Colon (tissue), 2 donors: ENCODE data around the gene NPAS1.

Experiments used
- FAIRE-seq: peaks from 2 replicates; lab custom pipeline; 2012; peaks lifted over from hg19 to GRCh38; lab: Jason Lieb, UNC
- donor health status: control.
- donor health status: control.

NPAS1 gene, protein sequence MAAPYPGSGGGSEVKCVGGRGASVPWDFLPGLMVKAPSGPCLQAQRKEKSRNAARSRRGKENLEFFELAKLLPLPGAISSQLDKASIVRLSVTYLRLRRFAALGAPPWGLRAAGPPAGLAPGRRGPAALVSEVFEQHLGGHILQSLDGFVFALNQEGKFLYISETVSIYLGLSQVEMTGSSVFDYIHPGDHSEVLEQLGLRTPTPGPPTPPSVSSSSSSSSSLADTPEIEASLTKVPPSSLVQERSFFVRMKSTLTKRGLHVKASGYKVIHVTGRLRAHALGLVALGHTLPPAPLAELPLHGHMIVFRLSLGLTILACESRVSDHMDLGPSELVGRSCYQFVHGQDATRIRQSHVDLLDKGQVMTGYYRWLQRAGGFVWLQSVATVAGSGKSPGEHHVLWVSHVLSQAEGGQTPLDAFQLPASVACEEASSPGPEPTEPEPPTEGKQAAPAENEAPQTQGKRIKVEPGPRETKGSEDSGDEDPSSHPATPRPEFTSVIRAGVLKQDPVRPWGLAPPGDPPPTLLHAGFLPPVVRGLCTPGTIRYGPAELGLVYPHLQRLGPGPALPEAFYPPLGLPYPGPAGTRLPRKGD

DNA sequence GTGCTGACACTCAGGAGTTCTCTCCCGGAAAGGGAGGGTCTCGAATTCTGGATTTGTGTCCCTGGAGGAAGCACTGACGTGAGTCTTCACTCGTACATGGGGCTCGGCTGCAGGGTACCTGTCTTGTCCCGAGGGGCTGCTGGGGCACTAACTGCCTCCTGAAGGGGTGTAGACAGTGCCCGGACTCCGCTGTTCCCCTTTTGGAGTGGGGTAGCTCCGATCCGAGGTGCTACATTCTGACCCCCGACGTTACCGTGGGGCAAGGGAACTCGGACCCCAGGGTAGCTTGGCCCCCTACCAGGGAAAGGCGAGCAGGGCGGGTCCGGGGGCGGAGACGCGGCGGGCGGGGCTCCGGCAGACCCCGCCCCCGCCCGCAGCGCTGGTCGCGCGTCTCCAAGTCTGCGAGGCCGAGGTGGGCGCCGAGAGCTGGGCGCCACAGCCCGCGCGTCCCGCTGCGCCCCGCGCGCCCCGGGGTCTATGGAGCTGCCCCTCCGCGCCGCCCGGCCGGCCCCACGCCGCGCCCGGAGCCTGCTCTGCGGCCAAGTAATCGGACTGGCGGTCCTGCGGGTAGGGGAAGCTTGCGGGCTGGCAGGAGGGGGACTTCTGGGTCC is at the start of gene NPAS1:
TSS of gene NPAS1 (plus strand) at position 407 of the 611 bp plus-strand sequence. CDS start 1,211 bp downstream, outside the sequence.
- no peak for FAIRE-seq

DNA sequence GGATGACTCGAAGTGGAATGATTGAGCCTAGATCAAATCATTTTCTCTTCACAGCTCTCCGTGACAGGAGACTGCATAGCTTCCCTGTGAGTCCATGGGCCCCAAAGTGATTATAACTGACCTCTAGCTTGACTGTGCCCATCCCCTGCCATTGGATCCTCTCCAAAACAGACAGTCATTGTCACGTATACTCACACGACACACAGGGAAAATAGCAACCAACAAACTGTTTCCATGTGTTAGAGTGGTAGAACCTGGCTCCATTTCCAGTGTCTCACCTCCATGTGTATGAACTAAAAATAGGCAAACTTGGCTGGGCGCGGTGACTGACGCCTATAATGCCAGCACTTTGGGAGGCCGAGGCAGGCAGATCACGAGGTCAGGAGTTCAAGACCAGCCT is 48.8 kb upstream of the NPAS1 start:
- FAIRE-seq: no peak

DNA sequence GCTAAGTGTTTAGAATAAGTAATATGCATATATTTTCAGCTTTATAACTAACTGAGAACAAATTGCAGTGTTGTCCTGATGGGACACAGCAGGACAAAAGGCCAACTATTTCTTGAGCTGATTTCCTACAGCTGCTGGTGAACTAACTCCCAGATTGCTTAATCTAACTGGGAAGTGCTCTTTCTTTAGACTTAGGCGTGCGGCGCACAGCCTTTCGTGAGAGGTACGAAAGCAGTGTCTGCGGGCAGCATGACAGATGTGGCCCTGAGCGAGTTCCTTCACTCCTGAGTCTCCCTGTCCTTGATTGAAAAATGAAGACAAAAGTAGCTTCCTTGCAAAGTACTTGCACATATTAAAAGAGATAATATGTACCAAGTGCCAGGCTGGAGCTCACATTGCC is 47.3 kb upstream of the NPAS1 start:
- FAIRE-seq: no peak

DNA sequence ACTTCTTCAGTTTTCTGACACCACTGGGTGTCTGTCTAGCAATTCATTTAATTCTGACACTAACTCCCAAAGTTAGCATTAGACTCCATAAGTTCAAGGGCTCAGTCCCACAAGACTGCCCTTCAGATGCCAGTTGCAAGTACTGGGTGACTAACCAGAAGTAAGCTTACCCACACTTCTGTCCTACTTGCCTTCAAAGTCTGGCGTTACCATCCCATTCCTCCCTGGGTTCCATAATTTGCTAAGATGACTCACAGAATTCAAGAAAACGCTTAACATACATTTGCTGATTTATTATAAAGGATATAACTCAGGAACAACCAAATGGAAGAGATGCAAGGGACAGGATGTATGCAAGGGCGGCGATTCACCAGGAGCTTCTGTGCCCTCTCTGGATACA is 45.5 kb upstream of the NPAS1 start:
- FAIRE-seq: no peak

DNA sequence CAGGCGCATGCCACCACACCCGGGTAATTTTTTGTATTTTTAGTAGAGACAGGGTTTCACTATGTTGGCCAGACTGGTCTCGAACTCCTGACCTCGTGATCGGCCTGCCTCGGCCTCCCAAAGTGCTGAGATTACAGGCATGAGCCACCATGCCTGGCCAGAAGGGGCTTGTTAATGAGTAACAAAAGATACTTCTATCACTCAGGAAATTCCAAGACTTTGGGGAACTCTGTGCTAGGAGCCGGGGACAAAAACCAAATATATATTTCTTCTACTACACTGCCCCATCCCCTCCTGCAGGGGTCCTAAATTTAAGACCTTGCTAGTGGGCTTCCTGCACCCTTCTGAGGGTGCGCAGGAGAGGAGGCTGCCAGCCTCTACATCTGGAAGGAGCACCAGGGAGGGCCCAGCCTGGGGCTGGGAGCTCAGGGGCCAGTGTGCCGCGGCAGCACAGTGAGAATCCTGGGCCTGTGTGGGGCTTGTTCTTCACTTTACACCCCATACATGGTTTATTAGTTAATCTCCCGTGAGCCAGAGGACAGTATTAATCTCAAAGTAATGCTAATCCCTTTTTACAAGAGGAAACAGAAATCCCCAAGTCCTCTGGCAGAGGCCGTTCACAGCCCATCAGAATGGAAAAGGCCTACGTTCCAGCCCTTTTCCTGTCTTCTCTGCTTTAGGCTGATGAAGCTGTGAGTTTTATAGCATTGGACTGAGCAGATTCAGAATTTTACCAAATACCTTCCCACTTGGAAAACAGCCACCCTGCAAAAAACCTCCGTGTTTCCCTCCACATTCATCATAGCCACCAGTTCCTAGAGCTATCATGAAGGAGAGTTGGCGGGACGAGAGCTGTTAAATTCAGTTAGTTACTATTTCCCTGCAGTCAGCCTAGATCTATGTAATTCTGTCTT is 44.4 kb upstream of the NPAS1 start:
- FAIRE-seq: no peak

DNA sequence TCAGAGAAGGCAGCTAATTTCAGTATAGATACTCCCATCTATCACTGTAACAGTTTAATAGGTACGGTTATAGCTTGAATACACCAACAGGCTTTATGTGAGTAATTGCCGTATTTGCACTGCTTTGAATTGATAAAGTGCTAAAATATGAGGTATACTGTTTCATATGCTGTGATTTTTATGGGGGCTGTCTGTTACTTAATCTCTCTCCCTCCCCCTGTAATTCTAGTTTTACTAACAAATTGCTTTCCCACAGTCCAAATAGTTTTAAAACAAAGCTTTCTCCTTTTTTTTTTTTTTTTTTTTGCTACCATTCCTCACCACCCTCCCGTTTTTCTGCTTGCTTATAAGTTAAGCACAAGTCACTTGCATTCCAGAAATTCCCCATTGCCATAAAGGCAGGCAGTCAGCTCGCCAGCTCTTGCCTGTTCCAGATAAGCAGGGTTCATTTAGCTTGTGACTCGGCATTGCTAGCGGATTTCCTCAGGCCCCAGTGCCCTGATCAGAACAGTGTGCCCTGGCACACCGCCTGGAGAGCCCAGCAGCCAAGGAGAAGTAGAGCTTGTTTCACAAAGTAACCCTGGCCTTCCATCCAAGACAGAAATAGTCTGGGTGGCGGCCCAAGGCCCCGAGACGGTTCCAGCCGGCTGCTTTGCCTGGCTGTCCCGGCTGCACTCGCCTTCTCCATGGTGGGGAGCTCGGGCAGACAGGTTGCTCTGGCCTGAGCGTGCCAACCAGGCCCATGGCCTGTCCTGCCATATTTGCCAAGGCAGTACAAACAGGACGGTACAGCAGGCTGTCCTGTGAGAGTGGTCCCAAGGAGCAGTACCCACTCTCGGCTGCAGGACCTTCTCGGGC is 43.5 kb upstream of the NPAS1 start:
- no peak for FAIRE-seq

DNA sequence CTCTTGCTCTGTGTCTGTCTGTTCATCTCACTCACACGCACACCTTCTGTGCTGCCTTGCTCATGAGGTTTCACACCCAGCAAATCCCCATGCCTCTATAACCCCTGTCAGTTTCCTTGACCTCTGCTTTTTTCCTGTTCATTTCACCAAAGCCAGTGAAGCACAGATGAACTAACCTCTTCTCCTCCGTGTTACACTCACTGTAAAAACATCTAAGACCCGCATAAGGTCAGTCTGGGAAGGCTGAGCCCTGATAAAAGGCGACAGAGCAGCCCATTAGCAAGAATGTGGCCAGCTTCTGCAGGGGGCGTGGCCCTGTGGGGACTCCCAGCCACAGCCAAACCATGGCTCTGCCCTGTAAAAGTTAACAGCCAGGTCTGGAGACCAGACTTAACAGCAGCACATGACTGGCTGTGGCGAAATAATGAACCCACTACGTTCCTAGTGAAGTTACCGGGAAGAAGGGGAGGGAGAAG is 42.8 kb upstream of the NPAS1 start:
- FAIRE-seq: no peak

DNA sequence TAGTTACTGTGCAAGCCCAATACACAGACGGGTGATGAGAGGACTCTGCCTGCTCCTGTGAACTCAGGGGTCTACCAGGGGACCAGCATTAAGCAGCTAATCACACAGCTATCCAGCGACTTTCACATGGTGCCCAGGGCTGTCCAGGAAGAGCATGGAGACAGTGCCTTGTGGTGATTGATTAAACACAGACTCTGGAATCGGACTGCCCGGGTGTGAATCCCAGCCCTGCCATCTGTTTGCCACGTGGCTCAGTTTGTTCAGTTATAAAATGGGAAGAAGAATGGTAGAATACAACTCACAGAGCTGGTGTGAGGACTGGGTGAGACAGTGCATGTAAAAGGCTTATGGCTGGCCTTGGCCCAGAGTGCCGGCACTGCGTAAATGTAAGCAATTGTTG is 42.1 kb upstream of the NPAS1 start:
- no peak for FAIRE-seq

DNA sequence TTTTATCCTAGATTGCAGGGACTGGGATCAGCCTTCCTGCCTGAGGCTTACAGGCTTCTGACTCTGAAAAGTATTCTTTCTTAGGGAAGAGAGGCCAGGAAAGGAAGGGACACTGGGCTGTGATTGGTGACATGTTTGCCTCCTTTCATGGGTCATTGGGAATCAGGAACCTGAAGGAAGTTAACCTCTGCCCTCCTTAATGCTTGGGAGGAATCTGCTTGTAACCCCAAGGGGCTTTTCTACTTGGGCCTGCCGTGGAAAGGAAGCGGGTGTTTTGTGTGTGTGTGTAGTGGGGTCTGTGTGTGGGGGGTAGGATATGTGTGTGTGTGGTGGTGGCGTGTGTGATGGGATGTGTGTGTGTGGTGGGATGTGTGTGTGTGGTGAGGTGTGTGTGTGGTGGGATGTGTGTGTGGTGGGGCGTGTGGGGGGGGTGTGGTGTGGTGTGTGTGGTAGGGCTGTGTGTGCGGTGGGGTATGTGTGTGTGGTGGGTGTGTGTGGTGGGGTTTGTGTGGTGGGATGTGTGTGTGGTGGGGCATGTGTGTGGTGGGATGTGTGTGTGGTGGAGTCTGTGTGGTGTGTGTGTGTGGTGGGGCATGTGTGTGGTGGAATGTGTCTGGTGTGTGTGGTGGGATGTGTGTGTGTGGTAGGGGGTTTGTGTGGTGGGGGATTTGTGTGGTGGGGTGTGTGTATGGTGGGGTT is 41.3 kb upstream of the NPAS1 start:
- FAIRE-seq: no peak

DNA sequence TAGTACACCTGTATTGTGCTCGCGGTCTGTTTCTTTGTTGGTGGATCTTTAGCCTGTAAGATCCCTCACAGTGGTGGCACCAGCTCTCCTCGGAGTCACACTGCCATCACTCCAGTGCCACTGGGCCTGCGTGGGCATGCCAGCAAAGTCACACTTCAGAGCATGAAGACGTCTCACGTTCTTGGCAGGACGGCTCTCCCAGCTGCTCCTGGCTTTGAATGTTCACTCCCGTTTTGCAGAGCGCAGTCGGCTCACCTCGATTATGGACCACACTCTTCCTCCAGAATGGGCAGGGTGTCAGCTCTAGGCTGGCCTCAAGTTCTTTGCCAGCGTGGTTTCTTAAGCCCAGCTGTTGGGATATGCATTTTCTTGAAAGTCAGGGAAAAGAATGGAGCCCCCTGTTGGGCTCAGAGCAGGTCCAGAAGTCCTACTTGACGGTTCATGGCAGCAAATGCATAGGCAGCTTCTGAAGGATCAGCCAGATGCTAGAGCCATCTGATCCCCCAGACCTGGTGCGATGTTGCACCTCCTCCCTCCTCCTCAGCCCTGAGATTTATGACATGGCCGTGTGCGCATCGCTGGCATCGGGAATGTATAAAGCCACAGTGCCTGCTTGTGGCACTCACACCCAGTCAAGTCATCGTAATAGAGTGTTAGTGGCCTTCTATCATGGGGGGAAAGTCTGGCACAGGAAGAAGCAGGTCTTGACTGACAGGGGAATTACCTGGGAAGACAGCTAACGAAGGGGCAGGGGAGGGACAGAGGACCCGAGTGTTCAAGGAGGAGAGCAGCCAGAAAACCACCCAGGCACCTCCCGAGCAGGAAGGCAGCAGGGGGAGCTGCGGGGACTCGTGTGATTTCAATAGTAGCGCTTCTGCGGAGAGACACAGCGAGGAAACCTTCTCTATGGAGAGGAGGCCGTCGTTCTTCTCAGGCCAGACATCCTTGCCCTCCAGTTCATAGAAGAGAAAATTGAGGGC is 40.2 kb upstream of the NPAS1 start:
- FAIRE-seq: no peak

DNA sequence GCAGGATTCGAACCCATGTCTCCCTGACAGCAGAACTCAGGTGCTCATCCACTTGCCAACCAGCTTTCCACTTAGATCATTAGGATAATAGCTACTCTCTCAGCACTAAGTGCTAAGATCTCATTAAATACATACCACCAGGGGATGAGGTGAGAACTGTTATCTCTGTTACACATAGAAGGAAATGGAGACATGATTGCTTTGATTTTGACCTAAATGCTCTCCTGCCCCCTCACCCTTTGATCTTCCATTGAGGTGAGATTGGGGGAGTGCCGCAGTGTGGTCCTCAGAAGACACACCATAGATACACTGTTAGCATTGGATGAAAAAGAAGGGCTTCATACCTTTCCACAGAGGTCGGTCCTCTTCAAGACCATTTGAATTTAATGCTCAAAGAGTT is 38.9 kb upstream of the NPAS1 start:
- FAIRE-seq: no peak

DNA sequence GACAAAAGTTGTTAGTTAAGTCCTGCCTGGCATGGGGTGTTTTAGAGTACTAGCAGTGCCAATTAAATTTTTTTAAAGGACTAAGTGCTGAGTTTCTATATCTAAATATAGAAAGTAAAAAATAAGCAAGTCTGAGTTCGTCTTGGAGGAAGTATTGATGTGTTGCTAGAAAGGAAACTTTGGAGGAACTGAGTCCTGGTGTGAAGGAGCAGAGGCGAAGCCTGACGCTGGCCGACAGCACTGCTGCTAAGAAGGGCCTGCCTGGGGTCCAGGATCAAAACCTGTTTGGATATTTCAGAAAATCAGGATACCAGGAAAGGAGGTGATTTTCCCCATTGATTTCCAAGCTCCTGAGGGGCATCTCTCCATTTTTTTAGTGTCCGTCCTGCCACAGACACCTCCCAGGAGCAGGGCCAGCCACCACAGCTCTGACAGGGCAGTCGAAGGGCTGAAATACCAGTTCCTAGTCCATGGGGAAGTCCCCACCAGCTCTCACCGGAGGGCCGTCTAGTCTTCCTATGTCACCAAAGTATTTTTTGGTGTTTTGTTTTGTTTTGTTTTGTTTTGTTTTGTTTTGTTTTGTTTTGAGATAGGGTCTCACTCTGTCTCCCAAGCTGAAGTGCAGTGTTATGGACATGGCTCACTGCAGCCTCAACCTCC is 38.2 kb upstream of the NPAS1 start:
- no peak for FAIRE-seq

DNA sequence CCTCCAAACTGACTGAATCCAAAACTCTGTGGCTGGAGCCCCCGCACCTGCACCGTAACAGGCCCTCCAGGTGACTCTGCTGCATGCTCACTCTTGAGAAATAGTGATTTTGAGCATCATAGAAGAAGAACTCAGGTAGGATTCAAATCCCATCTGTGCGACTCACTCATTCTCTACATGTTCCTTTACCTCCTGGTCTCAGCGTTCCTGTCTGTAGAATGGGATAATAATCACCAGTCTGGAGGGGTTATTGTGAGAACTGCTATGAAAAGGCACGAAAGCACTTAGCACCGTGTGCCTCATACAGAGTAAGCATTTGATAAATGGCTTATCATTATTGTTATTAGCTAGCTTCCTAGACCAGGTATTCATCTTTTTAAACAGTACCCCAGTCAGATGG is 36.5 kb upstream of the NPAS1 start:
- FAIRE-seq: no peak

DNA sequence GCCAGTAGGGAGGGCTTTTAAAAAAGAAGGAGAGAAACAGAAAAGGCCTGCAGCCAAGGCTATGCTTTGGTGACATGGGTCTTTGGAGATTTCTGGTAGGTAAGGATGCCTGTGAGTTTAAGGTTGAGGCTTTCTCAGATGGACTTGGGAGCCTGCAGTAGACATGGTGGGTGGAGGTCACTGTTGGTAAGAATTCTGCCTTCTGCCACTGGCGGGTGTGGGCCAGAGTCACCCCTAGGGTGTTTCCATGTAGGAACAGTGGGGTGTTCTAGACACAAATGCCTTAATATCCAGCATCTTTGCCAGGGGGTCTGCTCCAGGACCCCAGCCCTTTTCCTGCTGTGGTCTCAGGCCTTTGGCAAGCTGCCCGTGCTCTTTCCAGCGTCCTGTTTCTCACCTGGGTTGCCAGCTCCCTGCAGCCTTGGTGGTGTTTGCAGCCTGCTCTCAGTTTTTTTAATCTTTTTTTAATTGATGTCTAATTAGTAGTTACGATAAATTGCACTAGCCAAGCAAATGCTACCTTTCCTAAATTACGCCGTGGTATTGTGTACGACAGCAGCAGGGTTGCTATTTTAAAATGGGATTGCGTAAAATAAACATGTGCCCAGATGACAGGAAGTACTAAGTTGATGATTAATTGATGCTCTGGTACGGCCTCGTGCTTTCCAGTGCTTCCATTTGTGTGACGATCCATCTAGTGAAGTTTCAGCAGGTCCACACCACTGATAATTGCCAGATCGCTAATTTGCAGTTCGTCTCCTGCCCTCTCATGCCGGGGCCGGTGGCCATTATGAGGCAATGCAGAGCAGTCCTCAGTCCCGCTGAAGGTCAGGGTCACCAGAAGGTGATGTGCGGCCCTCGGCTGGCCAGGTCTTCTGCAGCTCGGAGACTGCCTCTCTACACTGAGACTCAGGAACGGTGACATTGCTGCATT is 35.3 kb upstream of the NPAS1 start:
- no peak for FAIRE-seq

DNA sequence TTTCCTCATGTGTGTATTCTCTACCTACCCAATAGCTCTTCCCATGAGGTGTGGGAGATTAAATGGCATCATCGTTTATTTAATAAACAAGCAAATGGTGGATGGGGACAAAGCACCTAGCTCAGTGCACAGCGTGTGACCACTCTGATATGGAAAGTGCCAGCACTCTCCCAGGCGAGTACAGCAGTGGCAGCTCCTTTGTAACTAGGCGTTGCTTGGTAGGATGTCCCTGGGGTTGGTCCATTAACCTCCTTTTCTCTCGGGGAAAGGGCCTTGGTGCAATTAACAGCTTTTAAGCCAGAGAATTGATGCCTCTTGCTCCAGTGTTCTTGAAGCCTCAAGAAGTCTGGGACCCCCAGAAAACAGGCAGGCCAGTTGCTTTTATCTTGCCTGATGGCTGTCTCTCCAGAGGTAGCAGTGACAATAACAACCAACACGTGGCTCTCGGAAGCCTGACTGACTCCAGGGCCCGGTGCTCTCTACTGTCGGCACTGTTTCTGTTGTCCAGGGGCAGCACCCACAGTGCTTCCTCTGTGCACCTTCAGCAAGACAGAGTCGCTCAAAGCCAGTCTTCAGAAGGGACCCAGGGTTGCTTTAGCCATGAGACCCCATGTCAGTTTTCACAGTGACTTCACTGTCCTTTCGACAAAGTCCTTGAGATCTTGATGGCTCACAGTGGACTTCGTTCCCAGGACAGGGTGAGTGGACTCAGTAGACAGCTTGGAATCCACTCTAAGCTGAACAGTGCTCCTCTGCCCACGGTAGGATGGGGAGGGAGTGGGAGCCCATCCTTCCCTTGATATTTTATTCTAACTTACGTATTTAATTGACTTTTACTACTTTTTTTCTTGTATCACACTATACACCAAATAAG is 33.9 kb upstream of the NPAS1 start:
- FAIRE-seq: no peak

DNA sequence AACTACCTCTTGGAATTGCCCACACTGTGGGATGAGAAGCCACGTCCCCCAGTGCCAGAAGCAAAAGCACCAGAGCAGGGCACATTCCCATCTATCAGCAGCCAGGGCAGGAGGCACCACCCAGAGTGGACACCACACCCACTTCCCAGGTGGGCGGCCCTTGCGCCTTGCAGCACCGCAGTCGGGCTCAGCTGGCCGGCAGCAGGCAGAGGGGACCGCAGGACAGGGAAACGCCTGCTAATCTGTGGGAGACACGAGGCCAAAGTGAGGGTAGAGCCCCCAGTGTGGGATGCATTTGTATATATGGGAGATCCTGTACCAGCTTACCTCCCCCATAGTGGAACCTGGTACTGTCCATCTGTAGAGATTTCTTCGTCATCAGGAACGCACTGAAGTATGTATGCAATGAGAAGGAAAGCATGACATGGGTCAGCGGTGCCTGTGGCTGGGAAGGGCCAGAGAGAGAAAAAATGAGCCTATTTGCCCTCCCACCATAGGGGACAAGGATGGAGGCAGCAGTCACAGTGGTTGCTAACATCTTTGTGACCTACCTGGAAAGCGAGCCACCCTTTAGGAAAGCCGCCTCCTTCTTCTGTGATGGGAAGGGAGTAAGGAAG is 30.9 kb upstream of the NPAS1 start:
- FAIRE-seq: no peak
